ENCODE results near the gene SDK1.

The SDK1 gene

DNA sequence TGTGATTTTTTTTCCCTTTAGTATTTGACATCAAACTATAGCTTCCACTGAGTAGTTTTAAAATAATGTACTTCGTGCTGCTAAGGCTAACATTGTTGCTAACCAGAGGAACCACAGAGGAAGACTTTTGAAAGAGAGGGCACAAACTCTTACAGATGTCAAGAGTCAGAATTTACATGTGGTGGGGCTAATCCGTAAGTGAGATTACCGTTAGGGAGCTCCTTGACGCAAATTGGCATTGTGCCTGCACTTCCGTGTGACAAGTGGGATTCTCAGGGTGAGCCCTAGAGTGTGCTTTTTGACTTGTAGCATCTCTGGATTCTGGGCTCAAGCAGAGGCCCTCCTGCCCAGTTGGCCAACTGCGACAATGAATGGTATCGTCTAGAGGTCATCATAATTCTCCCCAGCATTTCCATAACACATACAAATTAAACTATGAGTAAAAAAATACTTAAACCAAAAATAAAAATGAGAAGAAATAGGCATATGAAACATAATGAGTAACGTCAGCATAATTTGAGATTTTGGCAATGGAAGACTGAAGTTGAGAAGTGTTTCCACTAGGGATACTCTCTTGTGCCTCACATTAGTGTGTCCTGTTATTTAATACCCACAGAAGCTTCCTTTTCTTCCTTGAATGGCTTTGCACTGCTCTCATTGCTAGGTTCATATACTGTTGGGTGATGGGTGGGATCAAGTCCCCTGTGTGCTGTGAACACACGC is 164.0 kb downstream of the SDK1 start:
- DNase-seq: no peak

DNA sequence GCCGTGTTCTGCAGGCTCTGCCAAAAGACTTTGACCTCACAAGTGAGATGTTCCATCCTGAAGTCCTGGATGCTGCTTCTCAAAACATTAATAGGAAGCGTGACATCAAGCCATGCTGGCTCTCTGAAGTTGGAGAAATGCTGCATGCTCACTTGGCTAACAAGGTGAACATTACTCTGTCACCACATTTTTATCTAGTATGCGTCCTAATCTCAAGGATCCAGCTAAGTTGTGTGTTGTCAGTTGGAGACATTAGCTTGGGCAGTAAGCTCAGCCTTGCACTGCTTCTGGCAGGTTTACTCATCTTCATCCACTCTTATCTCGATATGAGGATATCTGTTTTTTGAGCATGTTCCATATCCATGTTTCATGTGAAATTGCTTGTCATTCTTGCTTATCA is 165.2 kb downstream of the SDK1 start:
- no peak for DNase-seq

DNA sequence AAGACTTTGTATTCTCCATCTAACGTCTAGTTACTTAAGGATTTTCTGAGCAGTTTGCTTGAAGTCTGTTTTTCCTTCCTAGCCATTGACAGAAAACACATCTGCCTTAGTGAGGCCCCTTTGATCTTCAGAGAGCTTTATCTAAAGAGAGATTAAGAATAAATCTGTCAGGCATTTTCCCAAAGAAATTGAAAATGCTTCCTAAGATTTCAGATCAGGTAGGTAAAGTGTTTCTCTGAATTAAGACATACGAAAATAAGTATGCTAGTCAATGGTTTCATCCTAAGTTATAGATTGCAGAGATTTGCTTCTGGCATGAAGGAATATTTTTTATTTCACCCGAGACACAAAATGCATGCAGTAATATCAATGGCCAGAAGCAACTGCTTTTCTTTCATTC is 168.6 kb downstream of the SDK1 start:
- DNase-seq: no peak

DNA sequence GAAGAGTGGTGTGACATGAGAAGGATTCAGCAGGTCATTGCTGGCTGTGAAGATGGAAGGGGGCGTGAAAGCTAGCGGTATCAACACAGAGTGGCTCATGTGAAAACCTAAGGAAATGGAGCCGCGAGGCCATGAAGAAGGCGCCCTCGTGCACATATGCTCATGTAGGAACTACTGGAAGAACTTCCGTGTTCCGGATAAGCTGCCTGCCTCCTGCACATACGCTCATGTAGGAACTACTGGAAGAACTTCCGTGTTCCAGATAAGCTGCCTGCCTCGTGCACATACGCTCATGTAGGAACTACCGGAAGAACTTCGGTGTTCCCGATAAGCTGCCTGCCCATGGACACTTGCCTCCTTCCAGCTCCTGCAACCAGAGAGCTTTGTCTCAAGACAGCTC is 179.1 kb downstream of the SDK1 start:
- DNase-seq: no peak

DNA sequence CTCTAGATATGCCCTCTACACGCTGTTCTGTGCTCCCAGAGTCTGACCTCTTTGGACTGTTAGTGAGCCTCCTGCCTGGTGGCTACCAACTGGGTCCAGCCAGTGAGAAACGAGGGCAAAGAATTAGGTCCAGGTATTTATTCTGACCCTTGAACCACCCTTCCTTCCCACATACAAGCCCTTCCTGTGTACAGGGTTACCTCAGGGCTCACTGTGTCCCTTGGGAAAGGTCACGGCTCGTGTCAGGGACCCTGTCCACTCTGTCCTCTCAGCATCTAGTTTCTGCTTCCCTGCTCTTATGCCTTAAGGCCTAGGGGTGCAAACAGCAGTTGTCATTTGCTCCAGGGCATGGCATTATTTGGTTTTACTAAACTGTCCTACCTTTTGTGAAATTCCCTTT is 180.4 kb downstream of the SDK1 start:
- DNase-seq: no peak

DNA sequence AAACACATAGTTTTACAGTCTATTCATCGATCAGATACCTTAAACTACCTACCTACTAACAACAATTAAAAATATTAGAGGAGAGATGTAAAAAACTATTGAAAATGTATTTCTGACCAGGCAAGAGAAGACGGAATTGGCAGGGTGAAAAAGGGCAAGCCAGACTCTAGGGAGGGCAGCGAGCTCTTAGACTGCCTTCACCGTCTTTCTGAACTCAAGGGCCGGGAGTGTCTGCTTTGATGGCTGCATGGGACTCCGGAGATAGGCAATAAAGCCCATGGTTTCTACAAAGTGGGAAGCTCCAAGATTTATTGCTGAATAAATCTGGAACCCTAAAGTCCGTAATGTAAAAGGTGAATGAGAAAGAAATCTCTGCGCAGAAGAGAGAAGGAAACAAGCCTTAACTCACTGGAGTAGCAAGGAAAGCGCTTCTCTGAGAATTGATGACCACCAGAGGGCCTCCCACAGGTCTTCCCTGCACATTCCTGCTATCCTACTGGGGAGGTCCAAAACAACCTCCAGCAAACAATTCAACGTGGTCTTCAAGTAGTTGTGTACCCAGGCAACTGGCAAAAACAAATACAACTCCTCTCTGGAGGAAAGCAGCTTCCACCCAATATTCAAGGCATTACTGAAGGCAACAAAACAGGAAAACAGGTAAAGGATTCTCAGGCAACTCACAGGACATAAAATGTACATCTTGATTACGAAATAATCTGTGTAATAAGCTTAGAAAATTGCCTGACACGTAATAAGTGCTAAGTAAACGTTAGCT is 181.3 kb downstream of the SDK1 start:
- DNase-seq: no peak

DNA sequence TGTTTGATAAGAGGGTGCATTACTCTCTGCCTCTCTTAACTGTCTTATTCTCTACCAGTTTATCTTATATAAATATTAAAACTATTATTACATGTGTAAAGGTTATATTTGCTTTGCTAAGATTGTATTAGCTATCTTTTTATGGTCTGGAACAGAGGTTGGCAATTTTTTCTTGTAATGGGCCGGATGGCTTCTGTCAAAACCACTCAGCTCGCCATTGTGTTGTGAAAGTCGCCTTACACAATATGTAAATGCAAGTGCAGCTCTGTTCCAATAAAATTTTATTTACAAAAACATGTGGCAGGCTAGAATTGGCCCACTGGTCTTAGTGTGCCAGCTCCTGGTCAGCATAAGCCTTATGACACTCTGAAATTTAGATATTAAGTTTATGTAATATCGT is 185.8 kb downstream of the SDK1 start:
- DNase-seq: no peak

DNA sequence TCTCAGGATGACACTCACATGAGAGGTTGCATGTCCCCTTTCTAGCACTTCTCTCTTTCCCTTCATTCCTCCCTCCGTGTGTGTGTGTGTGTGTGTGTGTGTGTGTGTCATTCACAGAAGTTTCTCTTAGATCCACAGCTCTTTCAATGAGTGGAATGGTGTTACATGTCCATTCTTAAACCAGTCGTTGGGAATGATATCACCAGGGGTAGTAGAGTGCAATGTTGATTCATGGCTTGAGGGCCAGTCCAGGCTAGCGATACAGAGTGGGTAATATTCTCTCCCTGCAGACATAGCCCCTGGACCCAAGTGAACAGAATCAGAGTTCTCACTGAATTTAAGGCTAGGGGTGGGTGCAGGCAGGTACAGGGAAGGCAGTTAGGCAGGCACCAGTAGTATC is 187.8 kb downstream of the SDK1 start:
- DNase-seq: no peak

DNA sequence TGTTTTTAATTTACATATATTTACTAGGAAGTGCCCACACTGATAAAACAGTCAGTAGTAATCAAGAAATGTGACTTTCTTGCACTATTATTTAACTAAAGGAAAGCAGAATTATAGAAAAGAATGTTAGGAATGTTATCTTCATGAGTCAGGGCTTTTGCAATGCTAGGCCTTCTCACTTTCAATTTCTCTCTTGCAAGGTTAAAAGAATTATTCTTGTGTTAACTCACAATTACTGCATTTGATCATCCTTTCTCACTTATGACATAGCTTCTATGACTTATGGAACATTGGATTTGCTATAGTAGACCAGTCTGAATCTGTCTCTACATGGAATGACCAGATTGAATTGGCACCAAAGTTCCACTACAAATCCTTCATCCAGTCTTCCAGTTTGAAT is 192.4 kb downstream of the SDK1 start:
- no peak for DNase-seq

DNA sequence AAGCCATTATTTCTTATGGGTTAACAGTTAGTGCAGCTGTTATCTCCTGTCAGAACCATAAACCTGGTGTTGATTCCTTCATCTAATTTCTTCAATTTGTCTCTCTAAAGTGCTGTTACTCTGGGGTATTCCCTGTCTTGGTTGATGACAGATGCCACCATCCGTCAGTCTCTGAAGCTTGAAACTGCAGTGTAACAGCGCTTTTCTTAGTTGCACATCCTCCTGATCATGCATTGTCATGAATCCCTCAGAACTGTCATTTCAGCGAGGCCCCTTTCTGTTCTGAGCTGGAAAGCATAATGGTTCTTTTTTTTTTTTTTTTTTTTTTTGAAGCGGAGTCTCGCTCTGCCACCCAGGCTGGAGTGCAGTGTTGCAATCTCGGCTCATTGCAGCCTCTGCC is 193.9 kb downstream of the SDK1 start:
- DNase-seq: no peak

DNA sequence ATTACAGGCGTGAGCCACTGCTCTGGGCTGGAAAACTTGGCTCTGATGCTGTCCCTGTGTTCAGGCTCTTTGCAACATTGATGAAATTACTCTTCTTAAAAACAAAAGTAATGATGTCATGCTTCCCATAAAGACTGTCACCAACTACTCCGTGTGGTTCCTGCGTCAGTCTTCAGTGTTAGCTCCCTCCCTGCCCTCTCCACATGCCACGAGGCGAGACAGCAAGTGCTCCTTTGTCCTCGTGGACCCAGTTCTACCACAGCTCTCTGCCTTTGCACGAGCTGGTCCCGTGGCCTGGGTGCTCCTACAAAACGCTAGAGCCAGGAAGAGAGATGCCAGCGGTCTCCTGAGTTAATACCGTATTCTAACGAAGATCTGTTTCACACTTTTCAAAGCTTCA is 194.5 kb downstream of the SDK1 start:
- no peak for DNase-seq

DNA sequence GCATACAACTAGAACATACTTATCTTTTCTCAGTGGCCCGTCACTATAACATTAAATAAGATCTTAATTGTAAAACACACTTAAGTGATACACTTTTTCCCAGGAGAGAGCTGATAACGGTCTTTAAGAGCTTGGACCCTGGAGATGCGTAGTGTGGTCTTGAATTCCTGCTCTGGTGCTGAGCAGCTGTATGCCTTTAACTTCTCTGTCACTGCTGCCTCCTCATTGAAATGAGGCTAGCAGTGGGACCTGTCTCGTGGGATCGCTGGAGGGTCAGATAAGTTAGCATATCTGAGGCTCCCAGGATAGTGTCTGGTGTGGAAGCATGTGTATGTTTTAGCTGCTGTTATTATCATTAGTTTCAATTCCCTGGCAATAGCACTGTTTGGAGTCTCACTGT is 194.9 kb downstream of the SDK1 start:
- DNase-seq: no peak

DNA sequence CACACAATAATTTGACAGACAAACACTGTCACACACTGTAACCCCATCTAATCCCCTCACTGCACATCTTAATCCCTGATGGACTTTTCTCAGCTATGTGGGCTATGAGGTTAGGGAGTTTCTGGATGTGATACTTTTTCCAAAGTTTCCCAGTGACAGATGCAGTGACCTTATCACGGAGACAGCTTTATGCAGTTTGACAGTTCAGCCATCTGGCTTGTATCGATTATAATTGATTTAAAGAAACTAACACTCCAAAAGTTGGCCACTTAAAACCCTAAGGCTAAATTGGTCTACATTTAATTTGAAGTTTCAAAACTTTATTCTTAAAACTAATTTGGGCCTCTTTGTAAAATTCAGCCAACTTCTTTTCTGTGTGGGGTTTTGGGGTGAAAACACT is 196.7 kb downstream of the SDK1 start:
- no peak for DNase-seq

DNA sequence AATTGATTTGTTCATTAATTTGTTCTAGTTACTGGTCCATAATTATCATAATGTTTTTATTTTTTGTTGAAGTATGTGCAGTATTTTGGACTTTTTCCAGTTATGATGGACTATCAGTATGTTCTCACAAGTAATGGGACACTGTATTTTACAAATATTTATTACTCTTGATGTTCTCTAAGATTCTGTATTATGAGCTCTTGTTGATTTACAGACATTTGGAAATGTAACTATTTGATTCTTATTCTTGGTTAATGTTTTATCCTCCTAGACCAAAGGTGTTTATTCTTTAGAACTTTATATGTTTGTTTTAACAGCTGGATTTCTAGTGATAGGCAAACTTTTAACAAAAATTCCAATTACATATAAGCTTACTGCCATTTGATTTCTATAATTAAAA is 200.6 kb downstream of the SDK1 start:
- no peak for DNase-seq

DNA sequence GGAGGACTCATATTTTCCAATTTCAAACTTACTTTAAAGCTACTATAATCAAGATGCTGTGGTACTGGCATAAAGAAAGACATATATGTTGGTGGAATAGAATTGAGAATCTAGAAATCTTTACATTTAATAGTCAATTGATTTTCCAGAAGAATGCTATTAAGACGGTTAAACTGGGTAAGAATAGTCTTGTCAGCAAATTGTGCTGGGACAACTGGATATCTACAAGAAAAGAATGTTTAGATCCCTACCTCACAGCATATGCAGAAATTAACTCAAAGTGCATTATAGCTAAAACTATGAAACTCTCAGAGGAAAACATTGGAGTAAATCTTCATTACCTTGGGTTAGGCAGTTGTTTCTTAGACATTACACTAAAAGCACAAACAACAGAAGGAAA is 203.3 kb downstream of the SDK1 start:
- DNase-seq: no peak

DNA sequence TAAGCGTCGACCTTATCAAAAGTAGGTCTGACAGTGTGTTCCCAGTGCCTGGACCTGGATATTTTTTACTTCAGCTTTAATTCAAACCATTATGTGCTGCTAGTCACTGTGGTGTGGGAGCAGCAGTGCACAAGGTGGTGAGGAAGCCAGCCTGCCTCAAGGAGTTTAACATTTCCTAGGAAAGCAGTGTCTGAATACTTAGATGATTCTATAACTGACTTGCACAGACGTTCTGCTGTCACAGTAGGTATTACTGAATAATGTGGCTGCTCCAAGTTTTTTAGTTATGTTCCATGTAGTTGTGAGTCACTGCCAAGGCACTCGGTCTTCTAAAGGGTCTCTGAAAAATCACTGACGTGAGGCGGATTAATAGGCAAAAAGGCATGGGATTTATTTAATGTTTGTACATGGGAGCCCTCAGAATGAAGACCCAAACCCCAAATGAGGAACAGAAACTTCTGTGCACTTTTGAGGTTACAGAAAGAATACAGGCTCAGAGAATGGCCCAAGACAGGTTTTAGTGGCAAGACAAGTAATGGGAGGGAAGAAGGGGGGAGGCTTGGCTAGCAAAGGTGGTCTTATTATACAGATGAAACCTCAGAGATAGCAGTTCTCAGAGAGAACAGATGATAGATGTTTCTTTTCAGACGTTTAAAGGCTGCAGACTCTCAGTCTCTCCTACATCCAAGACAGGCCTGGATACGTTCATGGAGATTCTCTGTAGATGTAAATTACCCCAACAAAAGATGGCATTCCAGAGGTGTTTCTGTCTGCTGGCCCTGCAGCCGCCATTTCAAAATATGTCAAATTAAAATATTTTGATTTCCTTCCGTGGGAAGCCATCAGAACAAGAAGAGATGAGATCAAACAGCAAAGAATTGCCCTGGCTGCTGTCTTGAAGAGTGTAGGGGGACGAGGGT is 209.3 kb downstream of the SDK1 start:
- DNase-seq: no peak

DNA sequence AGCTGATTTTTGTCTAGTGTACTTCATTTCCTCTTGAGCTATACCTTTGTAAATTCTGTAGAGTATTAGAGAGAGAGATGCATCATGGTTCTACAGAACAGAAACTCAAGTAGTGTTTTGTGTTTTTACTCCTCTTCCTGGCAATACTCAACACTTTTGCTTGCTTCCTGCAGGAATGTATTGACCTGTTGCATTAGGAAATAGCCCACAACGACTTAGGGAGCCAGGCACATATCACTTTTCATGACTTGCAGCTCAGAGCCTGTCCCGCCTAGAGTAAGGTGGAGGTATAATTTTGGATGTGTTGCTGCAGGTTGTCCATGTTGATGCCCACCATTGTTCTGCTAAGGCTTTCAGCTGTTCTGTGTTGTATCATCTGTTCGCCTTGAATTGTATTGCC is 216.3 kb downstream of the SDK1 start:
- no peak for DNase-seq

DNA sequence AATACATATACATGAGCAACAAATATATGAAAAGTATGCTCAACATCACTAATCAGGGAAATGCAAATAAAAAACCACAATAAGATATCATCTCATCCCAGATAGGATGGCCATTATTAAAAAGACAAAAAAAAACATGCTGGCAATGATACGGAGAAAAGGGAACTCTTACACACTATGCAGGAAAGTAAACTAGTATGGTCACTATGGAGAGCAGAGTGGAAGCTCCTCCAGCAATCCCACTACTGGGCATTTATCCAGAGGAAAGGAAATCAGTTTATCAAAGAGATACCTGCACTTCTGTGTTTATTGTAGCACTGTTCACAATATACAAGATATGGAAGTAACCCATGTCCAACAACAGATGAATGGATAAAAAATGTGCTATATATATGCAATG is 217.5 kb downstream of the SDK1 start:
- no peak for DNase-seq

DNA sequence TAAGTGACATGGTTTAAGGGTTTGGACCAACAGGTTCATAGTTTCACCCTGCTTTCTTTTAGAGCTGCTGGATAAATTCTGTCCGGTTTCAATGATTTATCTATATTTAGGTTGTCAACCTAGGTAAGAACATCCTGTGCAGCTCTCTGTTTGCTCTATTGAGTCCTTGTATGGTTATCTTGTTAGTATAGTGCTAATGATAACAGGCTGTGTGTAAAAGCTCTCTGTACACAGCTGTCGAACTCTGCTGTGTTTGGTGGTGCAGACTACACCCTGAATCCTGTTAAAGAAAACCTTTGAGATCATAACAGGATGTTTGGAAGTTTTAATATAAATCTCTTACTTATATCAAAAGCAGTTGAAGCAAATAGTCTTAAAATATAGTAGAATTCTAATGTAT is 219.2 kb downstream of the SDK1 start:
- no peak for DNase-seq

DNA sequence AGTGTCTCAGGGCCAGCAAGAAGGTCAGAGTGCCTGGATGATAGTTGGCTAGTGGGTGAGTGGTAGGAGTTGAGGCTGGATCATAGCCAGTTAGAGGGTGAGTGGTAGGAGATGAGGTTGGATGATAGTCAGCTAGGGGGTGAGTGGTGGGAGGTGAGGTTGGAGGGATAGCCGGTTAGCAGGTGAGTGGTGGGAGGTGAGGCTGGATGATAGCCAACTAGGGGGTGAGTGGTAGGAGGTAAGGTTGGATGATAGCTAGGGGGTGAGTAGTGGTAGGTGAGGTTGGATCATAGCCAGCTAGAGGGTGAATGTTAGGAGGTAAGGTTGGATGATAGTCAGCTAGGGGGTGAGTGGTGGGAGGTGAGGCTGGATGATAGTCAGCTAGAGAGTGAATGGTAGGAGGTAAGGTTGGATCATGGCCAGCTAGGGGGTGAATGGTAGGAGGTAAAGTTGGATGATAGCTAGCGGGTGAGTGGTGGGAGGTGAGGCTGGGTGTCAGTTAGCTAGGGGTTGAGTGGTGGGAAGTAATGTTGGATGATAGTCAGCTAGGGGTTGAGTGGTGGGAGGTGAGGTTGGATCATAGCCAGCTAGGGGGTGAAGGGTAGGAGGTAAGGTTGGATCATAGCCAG is 226.6 kb downstream of the SDK1 start:
- no peak for DNase-seq

DNA sequence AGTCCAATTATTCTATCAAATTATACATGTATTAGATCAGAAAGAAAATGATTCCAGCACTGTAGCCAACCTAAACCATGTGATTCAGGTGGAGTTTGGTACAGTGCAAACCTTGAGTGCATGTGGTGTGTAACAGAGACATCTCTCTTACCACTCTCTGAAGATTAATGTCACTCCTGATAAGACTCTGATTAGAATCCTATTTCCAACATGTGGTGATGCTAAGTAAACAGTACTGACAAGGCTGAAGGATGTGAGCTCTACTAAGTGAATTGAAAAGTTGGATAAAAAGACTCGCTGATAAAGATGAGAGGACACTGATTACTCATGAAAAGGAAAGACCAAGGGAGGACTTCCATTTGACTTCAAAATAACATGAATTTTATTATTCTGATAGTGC is 232.0 kb downstream of the SDK1 start:
- no peak for DNase-seq

DNA sequence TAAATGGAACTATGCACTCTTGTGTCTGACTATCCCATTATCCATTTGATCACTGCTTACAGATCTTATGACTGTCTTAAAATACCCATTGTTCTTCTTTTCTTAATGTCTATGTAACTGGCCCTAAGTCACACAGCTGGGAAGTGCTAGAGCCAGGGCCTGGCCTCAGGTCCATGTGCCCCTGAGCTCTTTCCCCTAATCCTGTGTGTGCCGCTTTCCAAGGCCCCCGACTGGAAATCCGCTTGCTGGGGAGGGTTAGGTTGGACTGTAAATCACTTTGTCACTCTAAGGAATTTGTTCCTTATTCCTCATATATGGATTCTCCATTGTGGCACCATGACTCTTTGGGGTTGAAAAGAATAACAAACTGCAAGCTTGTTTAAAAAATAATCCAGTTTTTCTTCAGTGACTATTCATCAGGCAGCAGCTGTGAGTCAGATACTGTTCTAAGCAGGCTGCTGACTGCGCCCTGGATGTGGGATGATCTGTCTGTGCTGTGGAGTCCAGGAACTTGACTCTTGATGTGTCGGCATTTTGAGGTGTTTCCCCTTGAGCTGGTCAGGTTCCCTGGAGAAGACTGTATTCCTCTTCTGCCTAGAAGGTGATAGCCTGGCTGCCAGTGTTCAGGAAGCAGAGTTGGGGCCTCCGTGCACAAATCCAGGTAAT is 236.3 kb downstream of the SDK1 start:
- no peak for DNase-seq

DNA sequence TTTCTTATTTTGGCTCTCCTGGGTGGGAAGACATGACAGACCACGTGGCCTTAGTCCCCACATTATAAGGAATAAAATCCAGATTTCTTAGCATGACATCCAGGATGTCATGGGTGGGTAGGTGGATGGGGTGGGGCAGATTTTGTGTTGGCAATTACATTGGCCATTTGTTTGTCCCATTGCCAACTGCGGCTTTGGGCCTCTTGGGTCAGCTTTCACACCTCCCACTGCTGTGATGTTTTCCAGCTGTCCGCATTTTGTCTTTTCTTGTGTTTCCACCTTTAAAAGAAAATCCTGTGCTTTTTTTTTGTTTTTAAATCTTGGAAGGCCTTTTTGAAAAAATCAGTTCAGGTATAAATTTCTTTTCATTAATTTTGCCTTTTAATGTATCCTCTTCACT is 237.0 kb downstream of the SDK1 start:
- no peak for DNase-seq

Data from hippocampal formation (tissue), 2 donors.